ENCODE measurements around the gene SAMD13. TPM values are rescaled to one million over a fixed set of nuclear protein-coding genes. Genes with fewer than 3 reads are reported as not detected.

The SAMD13 gene
- total RNA-seq, 4 donors from 2014 or later: 0.35 to 2.0 (median 1.3) TPM; not detected in 1

DNA sequence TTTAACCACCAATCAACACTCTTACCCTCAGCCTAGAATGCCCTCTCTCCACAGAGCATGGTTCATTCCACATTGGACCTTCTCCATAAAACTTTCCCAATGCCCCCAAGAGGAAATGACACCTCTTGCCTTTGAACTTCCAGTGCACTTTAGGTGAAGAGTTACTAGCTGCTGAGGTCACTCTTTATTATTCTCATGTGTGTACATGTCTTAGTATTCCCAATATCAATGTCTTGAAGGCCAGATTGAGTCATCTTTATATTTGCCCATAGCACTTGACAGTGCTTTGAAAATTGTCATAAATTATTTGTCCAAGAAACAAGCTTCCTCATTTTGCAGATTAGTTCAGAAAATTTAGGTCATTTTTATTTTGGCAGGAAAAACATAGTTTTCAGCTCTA lies 88.7 kb downstream of the SAMD13 start:
- no peak overlapping the region for H3K27ac ChIP-seq
- TF ChIP-seq POLR2A (IDR thresholded peaks at IDR 0.05): no peak
- TF ChIP-seq, protein P1, sequence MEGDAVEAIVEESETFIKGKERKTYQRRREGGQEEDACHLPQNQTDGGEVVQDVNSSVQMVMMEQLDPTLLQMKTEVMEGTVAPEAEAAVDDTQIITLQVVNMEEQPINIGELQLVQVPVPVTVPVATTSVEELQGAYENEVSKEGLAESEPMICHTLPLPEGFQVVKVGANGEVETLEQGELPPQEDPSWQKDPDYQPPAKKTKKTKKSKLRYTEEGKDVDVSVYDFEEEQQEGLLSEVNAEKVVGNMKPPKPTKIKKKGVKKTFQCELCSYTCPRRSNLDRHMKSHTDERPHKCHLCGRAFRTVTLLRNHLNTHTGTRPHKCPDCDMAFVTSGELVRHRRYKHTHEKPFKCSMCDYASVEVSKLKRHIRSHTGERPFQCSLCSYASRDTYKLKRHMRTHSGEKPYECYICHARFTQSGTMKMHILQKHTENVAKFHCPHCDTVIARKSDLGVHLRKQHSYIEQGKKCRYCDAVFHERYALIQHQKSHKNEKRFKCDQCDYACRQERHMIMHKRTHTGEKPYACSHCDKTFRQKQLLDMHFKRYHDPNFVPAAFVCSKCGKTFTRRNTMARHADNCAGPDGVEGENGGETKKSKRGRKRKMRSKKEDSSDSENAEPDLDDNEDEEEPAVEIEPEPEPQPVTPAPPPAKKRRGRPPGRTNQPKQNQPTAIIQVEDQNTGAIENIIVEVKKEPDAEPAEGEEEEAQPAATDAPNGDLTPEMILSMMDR (IDR thresholded peaks at IDR 0.05): no peak
- no peak overlapping the region for H3K4me3 ChIP-seq
- no peaks in the 10 kb centered on the region for H3K9me3 ChIP-seq
- H3K27me3 ChIP-seq: no peaks in the 10 kb centered on the region
- no peaks in the 10 kb centered on the region for H3K36me3 ChIP-seq
- DNase-seq: no peak
- no peaks in the 10 kb centered on the region for H3K4me1 ChIP-seq
- intact Hi-C loops (cut with DNase I): no loop called here

DNA sequence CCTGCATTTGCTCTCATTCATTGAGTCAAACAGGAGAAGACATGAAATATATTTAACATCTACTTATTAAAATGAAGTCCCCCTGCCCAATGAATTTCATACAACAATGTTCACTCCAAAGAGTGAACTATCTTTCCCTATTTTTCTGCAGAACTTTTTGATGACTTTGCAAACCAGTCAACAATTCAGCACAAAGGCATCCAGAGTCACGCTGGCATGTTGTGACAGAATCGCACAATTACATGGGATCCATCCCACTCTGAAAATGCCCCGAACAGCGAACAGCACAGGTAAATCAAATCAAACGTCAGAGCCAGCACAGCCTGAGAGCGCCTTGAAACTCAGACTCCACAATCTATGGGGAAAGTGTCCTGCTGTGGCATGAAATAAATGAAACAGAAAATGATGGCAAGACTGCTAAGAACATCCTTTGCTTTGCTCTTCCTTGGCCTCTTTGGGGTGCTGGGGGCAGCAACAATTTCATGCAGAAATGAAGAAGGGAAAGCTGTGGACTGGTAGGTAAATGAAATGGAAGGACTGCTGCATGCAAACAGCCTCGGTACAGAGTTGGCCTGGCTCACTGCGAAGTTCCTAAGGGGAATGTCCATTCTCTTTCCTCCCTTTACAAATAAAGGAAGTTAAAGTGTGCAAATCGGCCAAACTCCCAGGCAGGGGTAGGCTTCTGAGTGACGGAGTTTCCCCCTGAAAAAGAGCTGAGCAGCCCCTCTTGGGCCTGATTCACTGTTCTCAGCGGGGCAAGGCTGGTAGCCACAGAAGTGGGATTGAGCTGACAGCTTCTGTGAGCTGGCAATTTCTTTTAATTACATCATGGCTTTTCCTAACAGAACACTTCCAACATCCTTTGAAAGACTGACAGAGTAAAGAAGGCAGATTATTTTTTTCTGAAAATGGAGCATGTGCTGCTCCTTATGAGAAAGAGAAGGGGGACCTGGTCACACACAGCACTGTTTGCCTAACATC lies 97.0 kb downstream of the SAMD13 start, which contains the start of gene DNASE2B:
TSS of gene DNASE2B (plus strand) at position 310 of the 981 bp plus-strand sequence. CDS start at position 391, 81 bp downstream.
- TF ChIP-seq, protein P1 (IDR thresholded peaks at IDR 0.05): no peak
- no peak for TF ChIP-seq POLR2A (IDR thresholded peaks at IDR 0.05)
- intact Hi-C loops (cut with DNase I): no loop called here
- Histone ChIP-seq H3K36me3 (no peaks in the 10 kb centered on the region), H3K9me3 (no peaks in the 10 kb centered on the region), H3K4me1 (peaks cover 0 to 8% (median 0%) of the 10 kb centered on the region in 3 donors), H3K27ac (no peak within 1 kb of the TSS), H3K27me3 (no peaks in the 10 kb centered on the region), H3K4me3 (no peak within 1 kb of the TSS)
- DNase-seq: no peak
- 81 to 82% methylated on average over 8 to 11 of the region's 11 CpGs for WGBS, 2 donors

Small RNA genes within 50 kb of the gene (small RNA-seq; reads per million reads assigned to genes)
- gene RF00410: 0 reads per million in 4 donors

Other genes with a start within 250 kb of the SAMD13 start
- gene PRKACB, start 157.4 kb upstream of the SAMD13 start, total RNA-seq: 10 to 100 TPM in 2 of 4 donors, 1 to 10 TPM in 2; 3.7 to 18.3 (median 11.3) TPM
- not detected for gene DNASE2B, start 96.8 kb downstream of the SAMD13 start, total RNA-seq
- 10 to 100 TPM; 30.2 to 41.2 (median 36.3) TPM for gene RPF1, start 177.6 kb downstream of the SAMD13 start, total RNA-seq
- under 1 TPM in 1 of 4 donors, not detected in 3; 0.15 TPM for gene SPATA1, start 204.7 kb downstream of the SAMD13 start, total RNA-seq
- 100 to 1,000 TPM in 2 of 4 donors, 10 to 100 TPM in 2; 51.3 to 137 (median 82.8) TPM for gene GNG5, start 204.9 kb downstream of the SAMD13 start, total RNA-seq

All from esophagus squamous epithelium (tissue), 5 donors.